RPMI7951 (cell line): ENCODE results near the gene AMOTL1. TPM values are rescaled to one million over a fixed set of nuclear protein-coding genes. Genes with fewer than 3 reads are reported as not detected.

ENCODE experiments used
- DNase-seq: peaks from one replicate; pipeline ENCODE4 v3.0.0-alpha.2; 2012; ENCODE audit warnings: low read depth
- total RNA-seq: library from RNA; depleted of rRNA; stranded (reverse); fragments of >200 nt; shearing (Covaris generic); gene quantifications from 2 replicates; pipeline ENCODE4 v1.2.3, GENCODE V29; 2014

AMOTL1 gene
- total RNA-seq, 1 experiment from 2014 or later: 24.8 TPM

DNA sequence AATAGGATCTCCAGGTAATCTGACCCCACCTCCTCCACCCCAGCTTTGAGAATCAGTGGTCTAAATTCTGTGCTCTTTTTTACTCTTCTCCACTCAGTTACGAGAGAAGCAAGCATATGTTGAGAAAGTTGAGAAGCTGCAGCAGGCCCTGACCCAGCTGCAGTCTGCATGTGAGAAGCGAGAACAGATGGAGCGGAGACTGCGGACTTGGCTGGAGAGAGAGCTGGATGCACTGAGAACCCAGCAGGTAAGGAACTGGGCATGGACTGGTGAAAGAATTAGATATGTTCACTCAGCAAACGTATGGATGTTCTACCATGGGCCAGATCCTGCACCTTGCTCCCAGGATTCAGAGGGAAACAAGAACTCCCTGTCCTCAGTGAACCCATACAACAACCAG lies 85.7 kb downstream of the AMOTL1 start:
- no peak for DNase-seq

DNA sequence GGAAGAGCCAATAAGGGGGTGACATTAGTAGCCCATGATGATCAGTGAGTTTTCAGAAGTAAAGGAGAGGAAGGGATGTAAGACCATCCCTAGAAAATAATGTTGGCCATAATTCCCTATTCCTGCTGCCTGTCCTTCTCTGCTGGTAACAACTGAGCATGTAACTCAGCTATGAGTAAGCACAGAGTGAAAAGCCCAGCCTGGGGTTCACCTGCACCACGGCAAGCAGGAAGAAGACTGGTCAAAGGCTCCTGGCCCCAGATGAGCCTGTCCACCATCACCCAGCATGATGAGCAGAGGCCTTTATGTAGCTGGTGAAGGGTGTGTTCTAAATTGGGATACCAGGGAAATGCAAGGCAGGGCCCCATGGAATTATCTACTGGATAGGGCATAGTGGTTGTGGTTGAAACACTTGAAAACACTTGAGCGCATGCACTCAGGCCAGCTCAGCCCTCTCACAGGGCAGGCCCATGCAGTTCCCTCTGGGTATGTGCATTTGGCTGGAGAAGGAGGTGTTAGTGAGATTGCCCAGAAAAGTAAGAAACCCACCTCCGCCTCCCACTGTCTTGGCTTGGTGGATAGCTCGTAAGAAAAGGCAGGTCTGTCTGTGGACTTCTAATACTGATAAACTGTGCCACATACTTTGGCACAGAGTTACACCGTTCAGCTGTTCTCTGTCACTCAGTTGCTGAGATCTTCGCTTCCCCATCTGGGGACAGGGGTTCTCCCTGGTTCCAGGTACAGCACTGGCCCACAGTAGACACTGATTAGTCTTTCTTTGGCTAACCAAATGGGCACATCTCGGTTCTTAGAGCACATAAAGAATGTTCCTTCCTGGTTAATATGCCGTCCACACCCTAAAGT lies 86.8 kb downstream of the AMOTL1 start:
- no peak for DNase-seq

DNA sequence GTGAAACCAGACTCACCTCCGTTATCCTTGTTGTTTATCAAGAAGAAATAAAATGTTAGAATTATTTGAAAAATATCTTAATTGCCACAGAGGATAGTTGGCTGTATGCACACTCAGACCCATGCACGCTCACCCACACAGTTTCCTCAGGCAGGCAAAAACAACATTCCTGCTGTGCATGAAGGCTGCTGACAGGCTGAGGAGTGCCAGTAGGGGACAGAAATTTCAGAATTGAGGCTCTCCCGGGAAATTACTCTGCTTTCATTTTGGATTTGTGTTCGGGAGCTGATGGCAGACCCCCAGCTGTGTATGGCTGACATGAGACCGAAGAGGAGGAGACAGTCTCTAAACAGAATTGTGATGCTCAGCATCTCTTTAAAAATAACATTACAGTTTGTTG lies 87.5 kb downstream of the AMOTL1 start:
- no peak for DNase-seq

DNA sequence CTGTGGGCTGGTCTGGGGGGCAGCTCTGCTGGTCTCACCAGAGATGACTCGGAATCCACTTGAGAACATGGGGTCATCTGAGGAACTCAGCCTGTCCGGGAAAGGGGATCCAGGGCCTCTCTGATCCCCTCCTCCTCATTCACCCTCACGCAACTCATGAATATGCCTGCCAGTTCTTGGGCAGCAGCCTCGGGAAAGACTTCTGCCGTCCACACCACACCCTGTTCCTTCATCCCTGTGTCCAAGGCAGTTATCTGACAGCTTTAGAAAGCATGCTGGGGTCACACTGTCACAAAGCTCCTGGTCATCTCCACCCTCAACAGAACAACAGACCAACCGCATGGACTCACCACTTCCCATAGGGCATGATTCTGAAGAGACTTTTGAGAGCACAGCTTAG lies 88.3 kb downstream of the AMOTL1 start:
- no peak for DNase-seq

DNA sequence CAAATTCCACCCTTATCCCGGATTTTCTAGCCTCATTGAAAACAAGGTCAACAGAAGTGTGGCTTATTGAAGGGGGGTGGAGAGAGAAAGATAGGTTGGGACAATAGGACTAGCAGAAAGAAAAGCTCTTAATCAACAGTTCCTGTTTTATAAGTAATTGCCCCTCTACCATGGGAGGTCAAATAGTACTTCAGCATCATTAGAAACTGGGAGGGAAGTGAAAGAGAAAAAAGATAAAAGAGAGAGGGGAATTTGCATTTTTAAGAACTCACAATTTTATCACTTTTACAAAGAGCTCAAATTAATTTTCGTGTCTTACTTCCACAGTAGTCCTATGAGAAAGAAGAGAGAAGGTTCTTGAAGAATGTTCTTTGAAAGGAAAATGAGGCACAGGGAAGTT lies 89.2 kb downstream of the AMOTL1 start:
- no peak for DNase-seq

DNA sequence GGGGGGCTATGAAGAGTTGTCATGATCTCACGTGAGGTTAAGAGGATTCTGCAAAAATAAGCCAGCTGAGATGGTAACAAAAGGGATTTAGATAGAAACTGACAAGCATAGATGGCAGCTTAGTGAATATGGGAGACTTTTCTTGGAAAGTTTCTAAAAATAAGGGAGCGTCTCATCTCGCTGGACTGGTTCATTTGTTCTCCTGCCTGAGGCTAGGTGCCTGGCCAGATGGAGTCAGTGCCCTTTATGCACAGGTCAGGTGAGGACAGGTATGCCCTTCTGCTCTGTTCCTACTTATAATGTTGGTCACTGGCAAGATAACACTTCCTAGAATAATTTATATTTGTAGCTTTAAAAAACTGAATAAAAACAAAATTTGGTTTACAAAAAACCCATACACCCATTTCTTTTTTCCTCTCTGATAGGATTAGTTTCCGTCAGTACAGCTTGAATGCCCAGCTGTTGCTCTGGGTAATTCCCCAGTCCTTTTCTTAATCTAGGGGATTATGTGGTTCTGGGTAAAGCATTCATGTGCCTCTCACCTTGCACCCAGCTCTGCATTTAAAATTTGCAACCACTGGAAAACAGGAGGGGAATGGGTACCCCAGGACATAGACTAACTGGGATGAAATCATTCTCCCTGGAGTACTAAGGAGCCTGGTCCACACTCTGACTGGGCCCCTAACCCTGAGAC lies 90.0 kb downstream of the AMOTL1 start:
- no peak for DNase-seq

DNA sequence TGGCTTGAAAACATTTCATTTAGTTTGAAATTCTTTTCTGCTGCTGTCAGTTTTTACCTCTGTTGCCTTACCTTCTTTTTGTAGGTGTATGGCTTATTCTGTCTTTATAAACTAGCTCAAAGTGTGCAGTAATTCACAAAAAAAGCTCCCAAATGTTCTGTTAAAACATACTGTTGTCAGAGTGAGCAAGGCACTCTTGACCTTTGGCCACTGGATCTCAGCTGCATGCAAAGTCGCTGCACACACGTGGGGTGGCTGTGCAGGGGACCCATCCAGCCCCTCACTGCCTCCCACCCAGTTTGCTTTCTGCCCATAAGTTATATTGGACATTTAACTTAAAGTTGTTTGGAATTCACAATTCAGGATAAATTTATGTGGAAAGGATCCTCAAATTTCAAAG lies 92.2 kb downstream of the AMOTL1 start:
- no peak for DNase-seq

DNA sequence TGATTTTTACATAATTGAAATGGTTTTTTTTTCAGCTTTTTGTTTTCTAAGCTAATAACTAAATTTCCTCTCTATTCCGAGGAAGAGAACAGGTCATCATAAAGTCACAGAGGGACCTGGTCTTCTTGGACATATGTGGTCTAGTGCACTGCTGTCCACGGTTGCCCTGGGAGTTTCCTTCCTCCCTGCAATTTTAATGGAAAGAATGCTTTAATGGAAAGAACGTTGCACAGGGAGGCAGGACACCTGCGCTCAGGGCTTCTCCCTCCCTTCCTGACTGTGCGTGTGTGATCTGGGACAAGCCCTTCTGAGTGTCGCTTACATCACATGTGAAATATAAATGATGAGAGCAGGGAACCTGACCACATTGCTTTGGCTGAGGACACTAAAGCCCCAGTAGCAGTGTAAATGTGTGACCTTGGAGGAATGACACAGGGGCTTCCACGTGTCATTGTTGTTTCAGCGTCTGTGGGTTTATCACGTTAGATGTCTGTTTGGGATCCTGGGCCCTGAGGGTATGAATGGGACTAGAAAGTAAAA lies 93.2 kb downstream of the AMOTL1 start:
- no peak for DNase-seq

DNA sequence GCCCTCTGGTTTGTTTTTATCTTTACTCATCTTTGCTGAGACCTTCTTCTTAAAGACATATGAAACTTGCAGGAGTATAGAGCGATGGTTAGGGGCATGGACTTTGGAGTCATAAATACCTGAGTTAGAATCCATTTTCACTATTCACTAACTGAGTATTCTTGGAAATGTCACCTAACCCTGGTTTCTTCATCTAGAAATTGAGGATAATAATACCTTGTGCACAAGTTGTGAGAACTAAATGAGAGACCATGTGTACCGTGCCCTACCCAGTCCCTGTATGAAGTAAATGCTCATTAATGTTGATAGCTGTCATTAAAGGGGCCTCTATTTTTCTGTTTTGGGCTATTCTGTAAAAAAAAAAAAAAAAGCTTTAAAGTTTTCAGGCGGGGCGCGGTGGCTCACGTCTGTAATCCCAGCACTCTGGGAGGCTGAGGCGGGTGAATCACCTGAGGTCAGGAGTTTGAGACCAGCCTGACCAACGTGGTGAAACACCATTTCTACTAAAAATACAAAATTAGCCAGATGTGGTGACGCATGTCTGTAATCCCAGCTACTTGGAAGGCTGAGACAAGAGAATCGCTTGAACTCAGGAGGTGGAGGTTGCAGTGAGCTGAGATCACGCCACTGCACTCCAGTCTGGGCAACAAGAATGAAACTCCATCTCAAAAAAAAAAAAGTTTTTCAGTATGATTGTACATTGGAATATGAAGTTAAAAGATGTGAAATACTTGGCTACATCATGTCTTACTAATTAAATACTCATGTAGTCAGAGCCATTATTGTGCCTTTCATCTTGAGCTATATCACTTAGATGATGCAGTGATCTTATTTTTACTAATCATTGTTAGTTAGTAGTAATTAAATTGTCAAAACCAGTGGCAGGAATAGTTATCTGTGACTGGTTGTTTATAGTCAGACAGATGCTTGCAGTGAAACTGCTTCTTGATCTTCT lies 95.0 kb downstream of the AMOTL1 start:
- DNase-seq: no peak

DNA sequence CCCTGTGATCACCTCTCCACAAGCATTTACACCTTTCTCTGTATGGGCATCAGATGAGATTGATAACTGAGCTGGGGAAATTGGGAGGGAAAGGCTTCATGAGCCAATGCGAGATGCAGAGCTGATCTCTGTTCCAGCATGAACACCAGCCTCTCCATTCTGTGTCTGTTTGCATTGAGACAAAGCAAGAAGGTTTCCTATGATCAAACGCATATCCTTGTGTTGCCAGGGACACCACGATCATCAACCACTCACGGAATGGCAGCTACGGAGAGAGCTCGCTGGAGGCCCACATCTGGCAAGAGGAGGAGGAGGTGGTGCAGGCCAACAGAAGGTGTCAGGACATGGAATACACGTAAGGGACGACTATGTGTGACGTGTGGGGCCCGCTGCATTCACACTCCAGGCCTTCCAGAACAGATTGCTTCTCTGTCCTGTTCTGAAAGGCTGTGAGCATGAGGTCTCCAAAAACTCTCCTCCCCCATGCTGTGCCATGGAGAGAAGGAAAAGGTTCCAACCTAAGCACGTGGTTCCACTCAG lies 96.4 kb downstream of the AMOTL1 start:
- DNase-seq: no peak

DNA sequence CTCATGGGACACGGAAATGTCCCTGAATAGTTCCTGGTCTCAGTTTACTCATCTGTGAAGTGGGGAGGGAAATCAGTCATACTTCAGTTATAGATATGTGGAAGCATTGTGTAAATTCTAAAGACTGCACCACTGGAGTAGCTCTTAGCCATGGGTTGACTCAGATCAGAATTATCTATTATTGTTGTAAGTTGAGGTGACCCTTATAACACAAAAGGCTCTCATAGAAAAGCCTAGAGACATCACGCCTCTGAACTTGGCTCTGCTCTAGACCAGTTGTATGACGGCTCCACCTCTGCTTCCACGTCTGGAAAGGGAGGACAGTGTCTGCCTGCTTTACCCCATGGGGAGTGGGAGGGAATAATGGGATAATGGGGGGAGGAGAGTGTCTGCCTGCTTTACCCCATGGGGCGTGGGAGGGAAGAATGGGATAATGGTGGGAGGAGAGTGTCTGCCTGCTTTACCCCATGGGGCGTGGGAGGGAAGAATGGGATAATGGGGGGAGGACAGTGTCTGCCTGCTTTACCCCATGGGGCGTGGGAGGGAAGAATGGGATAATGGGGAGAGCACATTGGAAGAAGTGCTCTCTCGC lies 98.2 kb downstream of the AMOTL1 start:
- DNase-seq: no peak

DNA sequence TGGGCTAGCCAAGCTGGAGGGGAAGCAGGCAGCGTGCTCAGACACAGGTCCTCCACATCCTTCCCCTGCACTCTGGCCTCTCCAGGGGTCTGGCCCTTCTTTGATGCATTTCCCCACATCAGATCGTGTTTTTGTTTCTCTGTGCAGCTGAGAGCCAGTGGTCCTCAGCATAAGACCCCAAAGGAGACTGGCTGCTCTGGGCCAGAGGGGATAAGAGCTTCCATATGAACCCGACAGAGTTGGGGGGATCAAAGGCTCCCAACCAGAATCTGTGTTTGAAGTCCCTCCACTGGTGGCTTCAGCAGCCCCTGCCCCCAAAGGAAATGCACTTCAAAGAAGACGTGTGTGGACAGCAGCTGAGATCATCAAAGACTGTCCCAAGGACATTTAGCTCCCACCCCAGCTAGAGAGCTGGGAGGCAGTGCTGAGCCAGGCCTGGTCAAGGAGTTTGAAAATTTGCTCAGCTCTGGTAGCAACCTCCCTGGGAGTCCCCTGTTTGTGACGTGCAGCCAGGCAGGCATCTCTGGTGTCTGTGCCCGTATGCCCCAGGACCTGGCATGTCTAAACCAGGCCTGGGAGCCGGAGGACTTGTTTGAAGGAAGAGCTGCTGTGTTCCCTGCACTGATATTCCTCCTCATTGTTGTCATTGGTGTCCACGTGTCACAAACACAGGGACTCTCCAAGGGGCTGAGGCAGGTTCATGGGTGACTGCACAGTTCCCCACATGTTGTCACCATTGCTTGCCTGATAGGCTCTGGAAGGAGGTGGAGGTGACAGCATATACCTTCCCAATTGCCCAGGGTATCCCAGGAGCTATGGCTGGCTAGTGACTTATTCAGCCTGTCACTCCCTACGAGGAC lies 99.0 kb downstream of the AMOTL1 start:
- no peak for DNase-seq

DNA sequence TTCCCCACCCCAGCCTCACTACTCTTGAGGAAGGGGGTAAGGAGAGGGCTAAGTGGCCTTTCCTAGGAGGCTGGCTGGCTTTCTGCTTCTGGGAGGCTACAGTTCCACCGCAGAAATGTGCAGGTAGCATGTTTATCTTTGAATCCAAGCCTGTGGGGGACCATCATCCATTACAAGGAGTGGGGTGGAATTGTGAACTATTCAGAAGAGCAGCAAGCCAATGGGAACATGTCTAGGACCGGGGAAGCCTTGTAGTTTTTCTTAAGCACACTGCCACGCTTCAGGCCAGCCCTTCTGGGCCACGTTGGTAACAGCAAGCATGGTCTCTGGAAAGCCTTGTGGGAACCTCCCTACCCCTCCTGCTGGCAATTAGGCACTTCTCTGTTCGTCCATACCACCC lies 100.3 kb downstream of the AMOTL1 start:
- DNase-seq: no peak

DNA sequence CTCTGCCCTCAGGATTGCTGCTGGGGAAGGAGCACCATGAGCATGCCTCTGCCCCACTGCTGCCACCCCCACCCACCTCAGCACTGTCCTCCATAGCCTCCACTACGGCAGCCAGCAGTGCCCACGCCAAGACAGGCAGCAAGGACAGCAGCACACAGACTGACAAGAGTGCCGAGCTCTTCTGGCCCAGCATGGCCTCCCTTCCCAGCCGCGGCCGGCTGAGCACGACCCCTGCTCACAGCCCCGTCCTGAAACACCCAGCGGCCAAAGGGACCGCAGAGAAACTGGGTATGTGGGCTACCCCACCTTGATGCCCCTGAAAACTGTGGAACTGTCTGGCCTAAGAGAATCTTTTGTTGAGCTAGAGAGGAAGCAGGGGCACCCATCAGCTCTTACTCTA lies 101.0 kb downstream of the AMOTL1 start:
- no peak for DNase-seq

DNA sequence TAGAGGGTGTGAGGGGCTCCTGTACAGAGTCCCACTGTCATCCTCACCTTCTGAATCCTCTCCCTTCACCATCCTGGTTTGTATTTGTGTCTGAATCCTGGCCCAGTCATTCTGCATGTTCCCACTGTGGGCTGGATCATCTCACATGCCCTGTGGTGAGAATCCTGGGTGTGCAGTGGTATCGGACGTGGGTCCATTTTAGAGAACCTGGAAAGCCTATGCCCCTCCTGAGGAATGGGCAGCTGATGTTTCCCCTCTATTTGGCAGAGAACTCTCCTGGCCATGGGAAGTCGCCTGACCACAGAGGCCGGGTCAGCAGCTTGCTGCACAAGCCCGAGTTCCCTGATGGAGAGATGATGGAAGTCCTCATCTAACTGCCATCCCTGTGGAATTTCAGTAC lies 102.3 kb downstream of the AMOTL1 start:
- DNase-seq: no peak

DNA sequence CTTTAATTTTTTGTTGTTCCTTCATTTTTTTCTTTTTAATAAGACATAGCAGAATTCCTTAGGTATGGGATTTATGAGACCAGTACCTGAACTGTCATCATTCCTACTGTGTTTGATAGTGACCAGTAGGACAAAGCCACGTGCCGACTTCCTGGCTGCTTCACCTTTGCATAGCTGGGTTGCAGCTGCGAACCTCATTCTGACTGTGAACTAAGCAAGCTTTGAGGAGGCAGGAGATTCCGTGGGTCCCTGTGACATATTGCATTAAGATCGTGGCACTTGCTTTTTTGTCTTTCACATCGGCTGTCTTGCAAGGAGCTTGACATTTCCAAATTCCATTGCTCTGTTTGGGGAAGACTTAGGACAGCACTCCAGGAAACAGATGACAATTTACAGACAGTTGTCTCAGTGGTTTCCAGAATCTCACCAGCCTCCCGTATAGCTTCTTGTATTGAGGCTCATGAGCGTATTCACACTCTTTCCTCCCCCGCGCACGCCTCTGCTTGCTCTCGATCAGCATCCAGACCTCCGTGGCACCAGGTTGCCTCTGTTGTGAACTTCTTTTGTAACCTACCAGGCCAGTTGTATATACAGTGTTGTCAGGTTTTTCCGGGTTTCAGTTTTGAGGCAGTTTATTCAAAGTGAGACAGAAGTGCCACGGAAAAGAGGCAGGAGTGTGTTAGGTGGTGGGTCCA lies 103.5 kb downstream of the AMOTL1 start:
- no peak for DNase-seq

DNA sequence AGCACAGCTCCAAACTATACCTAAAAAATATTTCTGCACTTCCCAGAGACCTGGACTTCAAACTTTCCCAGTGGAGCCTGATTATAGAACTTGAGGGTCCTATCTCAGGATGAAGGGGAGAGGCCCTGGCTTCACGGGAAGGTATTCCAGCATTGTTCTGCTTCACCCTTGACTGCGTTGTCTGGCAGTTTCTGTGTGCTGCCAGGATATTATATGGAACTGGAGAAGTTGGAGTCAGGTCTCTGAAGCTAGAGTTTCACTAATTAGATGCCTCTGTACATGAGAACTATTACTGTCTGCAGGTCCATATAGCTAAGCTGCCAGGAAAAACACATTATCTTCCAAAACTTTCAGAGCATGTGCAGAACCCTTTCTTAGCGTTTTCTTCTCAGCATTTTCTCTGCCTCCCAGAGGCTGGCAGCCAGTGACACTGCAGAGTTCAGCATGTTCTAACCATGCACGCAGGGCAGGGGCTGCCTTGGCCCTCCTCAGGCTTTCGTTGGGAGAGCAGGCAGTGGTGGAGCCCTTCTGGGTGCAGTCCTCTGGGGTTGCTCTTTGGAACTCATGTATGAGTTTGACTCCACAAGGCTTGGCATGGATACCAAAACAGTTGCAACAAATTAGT lies 105.9 kb downstream of the AMOTL1 start:
- DNase-seq: no peak

DNA sequence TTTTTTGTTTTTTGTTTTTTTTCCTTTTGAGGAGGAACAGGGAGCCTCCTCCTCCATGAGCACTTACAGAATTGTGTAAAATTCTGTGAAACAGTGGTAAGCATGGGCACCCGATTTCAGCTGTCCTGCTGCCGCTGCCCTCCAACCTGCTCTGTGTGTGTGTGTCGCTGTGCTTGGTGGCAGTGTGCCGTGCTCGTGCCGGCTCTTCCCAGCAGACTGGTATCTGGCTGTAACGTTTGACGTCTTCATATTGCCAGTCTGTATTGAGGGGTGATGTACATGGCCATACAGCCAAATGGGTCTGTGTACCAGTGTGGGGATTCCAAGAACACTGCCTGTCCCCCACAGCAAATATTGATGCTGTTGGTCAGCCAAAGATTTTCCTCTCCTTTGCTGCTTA lies 108.1 kb downstream of the AMOTL1 start:
- DNase-seq: no peak
